AG10803 (cell line): ENCODE data around the gene CTRL.
A peak's percentile ranks its signal among the peaks of the same experiment; 100 is the strongest.

Experiments used
- DNase-seq: peaks from one replicate; pipeline ENCODE4 v3.0.0; 2010; ENCODE audit warnings: low read depth
- H3K4me3 ChIP-seq: 2 replicates; pipeline ENCODE4 v1.5.1; 2011; ENCODE audit warnings: mild to moderate bottlenecking, low read length, control low read depth
- CTCF ChIP-seq: conservative IDR thresholded peaks from 2 replicates; pipeline ENCODE4 v1.5.1; 2011; ENCODE audit warnings: mild to moderate bottlenecking, low read length, control low read depth, inconsistent platforms

The CTRL gene

GRCh38 chr16:67959536-67960329 lies 28.1 kb upstream of the CTRL start:
- peak; percentile 61 for DNase-seq
- TF ChIP-seq CTCF, result no peak
- no peak overlapping the region for H3K4me3 ChIP-seq

- TF ChIP-seq CTCF, result no peak
- no peak for DNase-seq
- no peak overlapping the region for H3K4me3 ChIP-seq
These were observed 26.0 kb upstream of the CTRL start for GRCh38 chr16:67957622-67958021.

- H3K4me3 ChIP-seq, result no peak overlapping the region
- no peak for DNase-seq
- TF ChIP-seq CTCF, result no peak
These were observed 22.9 kb upstream of the CTRL start for GRCh38 chr16:67954421-67955196.

GRCh38 chr16:67953641-67954375 lies 22.1 kb upstream of the CTRL start:
- no peak overlapping the region for H3K4me3 ChIP-seq
- no peak for DNase-seq
- no peak for TF ChIP-seq CTCF

GRCh38 chr16:67951485-67951884 lies 19.8 kb upstream of the CTRL start:
- DNase-seq, result no peak
- H3K4me3 ChIP-seq, result no peak overlapping the region
- TF ChIP-seq CTCF, result no peak

GRCh38 chr16:67950335-67950843 lies 18.7 kb upstream of the CTRL start:
- TF ChIP-seq CTCF, result no peak
- no peak overlapping the region for H3K4me3 ChIP-seq
- no peak for DNase-seq
